ENCODE results near the gene LRMDA.

DNA sequence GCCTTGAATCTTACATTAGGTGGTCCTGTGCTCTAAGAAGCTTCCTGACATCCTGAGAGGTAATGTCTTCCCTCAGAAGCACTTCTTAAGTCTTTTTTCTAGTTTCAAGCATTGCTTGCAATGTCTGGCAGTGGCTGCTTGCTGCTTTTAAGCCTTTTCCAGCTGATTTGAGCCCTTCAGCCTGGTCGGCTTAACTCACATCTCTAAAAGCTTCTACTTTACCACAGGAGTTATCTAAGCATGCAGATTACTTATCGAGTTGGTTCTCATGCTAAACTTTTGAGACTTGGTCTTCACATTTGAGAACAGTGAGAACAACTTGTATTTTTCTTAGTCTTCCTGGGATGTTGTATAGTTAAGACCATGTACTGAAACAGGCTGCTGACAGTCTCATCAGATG is 3.9 kb downstream of the LRMDA start:
- TF ChIP-seq CTCF (IDR thresholded peaks at IDR 0.05) (no peak), POLR2AphosphoS5 (IDR thresholded peaks at IDR 0.05) (no peak), POLR2A (IDR thresholded peaks at IDR 0.05) (no peak)
